ENCODE results near the gene PC.

Gene PC

DNA sequence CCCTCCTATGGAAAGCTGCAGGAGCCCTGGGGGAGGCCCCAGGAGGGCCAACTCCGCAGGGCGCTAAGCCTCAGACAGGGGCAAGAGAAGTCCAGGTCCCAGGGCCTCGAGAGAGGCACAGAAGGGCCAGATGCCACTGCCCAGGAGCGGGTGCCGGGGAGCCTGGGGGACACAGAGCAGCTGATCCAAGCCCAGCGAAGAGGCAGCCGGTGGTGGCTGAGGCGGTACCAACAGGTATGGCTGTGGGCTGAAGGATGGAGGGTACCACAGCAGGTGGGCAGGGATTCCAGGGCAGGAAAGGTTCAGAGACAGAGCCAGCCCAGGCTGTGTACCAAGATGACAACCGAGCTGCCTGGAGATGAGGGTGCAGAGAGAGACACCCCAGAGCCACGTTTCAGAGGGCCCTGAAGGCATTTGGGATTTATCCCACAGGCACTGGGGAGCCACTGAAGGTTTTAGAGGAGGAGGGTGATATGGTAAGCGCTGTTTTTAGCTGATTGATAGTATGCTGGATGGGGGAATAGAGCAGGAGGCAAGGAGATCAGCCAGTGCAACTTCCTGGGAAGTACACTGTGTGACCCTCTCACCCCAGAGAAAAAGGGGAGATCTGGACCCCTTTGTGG, 17.3 kb upstream of the PC start:
- H3K79me1 ChIP-seq (replicated peaks; ENCODE audit: low read length, poor library complexity, severe bottlenecking) = no peaks in the 10 kb centered on the region
- no peak overlapping the region for H2BK5ac ChIP-seq (ENCODE audit: low read depth, low read length, poor library complexity, severe bottlenecking)
- no peak overlapping the region for H3K9ac ChIP-seq (ENCODE audit: low read length)
- no peak overlapping the region for H2AFZ ChIP-seq (ENCODE audit: low read depth, low read length)
- no peak overlapping the region for H3K14ac ChIP-seq (ENCODE audit: low read length in 2 of 2)
- peak overlapping the region; percentile 38 to 84 for H2BK12ac ChIP-seq (ENCODE audit: low read length in 2 of 2)
- no peaks in the 10 kb centered on the region for H3K36me3 ChIP-seq (ENCODE audit: control insufficient read depth in 1 of 2, insufficient read depth in 2 of 2, low read depth in 1 of 2, low read length in 2 of 2)
- no peak overlapping the region for H3K4ac ChIP-seq (ENCODE audit: low read depth in 1 of 2, low read length in 2 of 2)
- no peak overlapping the region for H3K4me3 ChIP-seq (ENCODE audit: insufficient read depth in 1 of 2, low read depth in 1 of 2, low read length in 2 of 2)
- H3K9me3 ChIP-seq (ENCODE audit: control insufficient read depth, low read length) = peaks cover 6% of the 10 kb centered on the region
- no peak overlapping the region for H4K8ac ChIP-seq (ENCODE audit: low read length)
- no peak overlapping the region for H3K27ac ChIP-seq (ENCODE audit: low read length, poor library complexity, severe bottlenecking)
- no peak overlapping the region for H3K4me2 ChIP-seq (ENCODE audit: low read length, poor library complexity, severe bottlenecking)
- DNase-seq = no peak
- H2BK15ac ChIP-seq (ENCODE audit: low read depth, poor library complexity, severe bottlenecking) = peak overlapping the region; percentile 86
- no peaks in the 10 kb centered on the region for H3K27me3 ChIP-seq (ENCODE audit: control insufficient read depth in 1 of 2, insufficient read depth in 1 of 2, low read length in 2 of 2)
- peak overlapping the region in 1 of 2 experiments; percentile 63 for H3K18ac ChIP-seq (ENCODE audit: low read depth in 1 of 2, low read length in 2 of 2)
- peaks cover 7% of the 10 kb centered on the region for H3K4me1 ChIP-seq (ENCODE audit: control insufficient read depth, insufficient read depth, low read depth, low read length)
- peak overlapping the region; percentile 68 for H2AK5ac ChIP-seq (ENCODE audit: low read length, severe bottlenecking)
- peak overlapping the region; percentile 94 for H4K91ac ChIP-seq (ENCODE audit: low read length)
- H3K23ac ChIP-seq (ENCODE audit: low read length in 2 of 2) = no peak overlapping the region
- H2BK120ac ChIP-seq (ENCODE audit: low read depth, low read length) = no peak overlapping the region
- 81% methylated on average over 11 of the region's 11 CpGs for WGBS

DNA sequence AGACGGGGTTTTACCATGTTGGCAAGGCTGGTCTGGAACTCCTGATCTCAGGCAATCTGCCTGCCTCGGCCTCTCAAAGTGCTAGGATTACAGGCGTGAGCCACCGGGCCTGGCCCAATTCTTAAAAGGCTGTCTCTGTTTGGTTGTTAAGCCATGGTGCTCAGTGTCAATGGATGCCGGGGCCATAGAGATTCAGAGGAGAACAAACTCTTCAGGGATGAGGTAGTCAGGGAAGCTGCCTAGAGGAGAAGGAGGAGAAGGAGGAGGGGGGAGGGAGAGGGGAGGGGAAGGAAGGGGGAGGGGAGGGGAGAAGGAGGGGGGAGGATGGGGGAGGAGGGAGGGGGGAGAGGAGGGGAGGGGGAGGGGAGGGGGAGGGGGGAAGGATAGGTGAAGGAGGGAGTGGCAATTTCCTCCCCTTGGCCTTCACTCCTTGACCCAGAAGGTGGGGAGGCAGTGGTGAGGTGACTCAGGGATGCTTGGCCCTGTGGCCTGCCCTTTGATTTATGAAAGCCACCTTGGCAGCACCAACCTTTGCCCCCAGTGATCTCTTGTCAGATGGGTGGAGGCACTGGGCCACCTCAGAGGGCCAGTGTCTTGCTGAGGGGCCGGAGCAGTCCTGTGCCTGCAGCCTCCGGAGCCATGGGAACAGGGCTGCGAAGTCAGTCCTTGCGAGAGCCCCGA, 16.7 kb upstream of the PC start, which contains the start of gene C11orf86:
Gene C11orf86, plus strand, starts transcription at position 581 of the 681 bp plus-strand sequence. Its CDS starts 59 bp downstream, at position 640.
- no peak within 1 kb of the TSS for H3K14ac ChIP-seq (ENCODE audit: low read length in 2 of 2)
- no peak for DNase-seq

DNA sequence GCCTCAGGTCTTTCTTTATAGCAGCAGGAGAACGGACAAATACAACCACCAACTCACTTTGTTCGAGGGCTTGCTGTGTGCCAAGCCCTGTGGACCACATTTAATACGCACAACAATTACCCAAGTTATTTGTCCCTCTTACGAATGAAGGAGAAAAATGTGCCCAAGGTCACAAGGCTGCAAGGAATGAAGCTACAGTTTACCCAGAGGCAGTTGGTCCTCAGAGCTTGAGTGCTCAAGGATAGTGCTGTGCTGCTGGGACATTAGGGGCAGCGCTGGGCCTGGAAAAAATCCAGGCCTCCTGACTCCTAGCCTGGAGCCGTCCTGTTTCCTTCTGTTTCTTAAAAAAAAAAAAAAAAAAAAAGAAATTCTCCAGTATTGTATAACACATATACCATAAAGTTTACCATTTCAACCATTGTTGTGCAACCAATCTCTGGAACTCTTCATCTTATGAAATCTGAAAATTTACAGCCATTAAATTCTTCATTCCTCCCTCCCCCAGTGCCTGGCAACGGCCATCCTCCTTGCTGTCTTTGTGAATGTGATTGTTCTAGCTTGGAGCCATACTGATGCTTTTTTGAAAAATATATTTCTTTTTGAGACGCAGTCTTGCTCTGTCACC, 15.9 kb upstream of the PC start:
- no peak overlapping the region for H2AK5ac ChIP-seq (ENCODE audit: low read length, severe bottlenecking)
- H3K36me3 ChIP-seq (ENCODE audit: control insufficient read depth in 1 of 2, insufficient read depth in 2 of 2, low read depth in 1 of 2, low read length in 2 of 2) = no peaks in the 10 kb centered on the region
- no peaks in the 10 kb centered on the region for H3K79me1 ChIP-seq (replicated peaks; ENCODE audit: low read length, poor library complexity, severe bottlenecking)
- H3K9me3 ChIP-seq (ENCODE audit: control insufficient read depth, low read length) = no peaks in the 10 kb centered on the region
- H3K14ac ChIP-seq (ENCODE audit: low read length in 2 of 2) = no peak overlapping the region
- H2BK120ac ChIP-seq (ENCODE audit: low read depth, low read length) = no peak overlapping the region
- peak; percentile 43 for DNase-seq
- no peak overlapping the region for H3K4me3 ChIP-seq (ENCODE audit: insufficient read depth in 1 of 2, low read depth in 1 of 2, low read length in 2 of 2)
- no peaks in the 10 kb centered on the region for H3K27me3 ChIP-seq (ENCODE audit: control insufficient read depth in 1 of 2, insufficient read depth in 1 of 2, low read length in 2 of 2)
- no peak overlapping the region for H3K27ac ChIP-seq (ENCODE audit: low read length, poor library complexity, severe bottlenecking)
- WGBS = 92% methylated on average over 8 of the region's 8 CpGs
- H2BK12ac ChIP-seq (ENCODE audit: low read length in 2 of 2) = no peak overlapping the region
- H2BK15ac ChIP-seq (ENCODE audit: low read depth, poor library complexity, severe bottlenecking) = no peak overlapping the region
- no peak overlapping the region for H3K4ac ChIP-seq (ENCODE audit: low read depth in 1 of 2, low read length in 2 of 2)
- peaks cover 10% of the 10 kb centered on the region for H3K4me1 ChIP-seq (ENCODE audit: control insufficient read depth, insufficient read depth, low read depth, low read length)
- H3K18ac ChIP-seq (ENCODE audit: low read depth in 1 of 2, low read length in 2 of 2) = no peak overlapping the region
- no peak overlapping the region for H3K4me2 ChIP-seq (ENCODE audit: low read length, poor library complexity, severe bottlenecking)
- H3K23ac ChIP-seq (ENCODE audit: low read length in 2 of 2) = no peak overlapping the region
- H3K9ac ChIP-seq (ENCODE audit: low read length) = no peak overlapping the region
- no peak overlapping the region for H4K91ac ChIP-seq (ENCODE audit: low read length)
- H2BK5ac ChIP-seq (ENCODE audit: low read depth, low read length, poor library complexity, severe bottlenecking) = no peak overlapping the region
- H2AFZ ChIP-seq (ENCODE audit: low read depth, low read length) = no peak overlapping the region
- no peak overlapping the region for H4K8ac ChIP-seq (ENCODE audit: low read length)

More for the DNA sequence above, 16.7 kb upstream of the PC start, which contains the start of gene C11orf86:
- H3K18ac ChIP-seq (ENCODE audit: low read depth in 1 of 2, low read length in 2 of 2) = peak within 1 kb of the TSS in 1 of 2 experiments; percentile 63
- H3K27me3 ChIP-seq (ENCODE audit: control insufficient read depth in 1 of 2, insufficient read depth in 1 of 2, low read length in 2 of 2) = no peaks in the 10 kb centered on the region
- peak within 1 kb of the TSS; percentile 38 to 84 for H2BK12ac ChIP-seq (ENCODE audit: low read length in 2 of 2)
- H2BK120ac ChIP-seq (ENCODE audit: low read depth, low read length) = no peak within 1 kb of the TSS
- no peak within 1 kb of the TSS for H2BK5ac ChIP-seq (ENCODE audit: low read depth, low read length, poor library complexity, severe bottlenecking)
- no peak within 1 kb of the TSS for H2AFZ ChIP-seq (ENCODE audit: low read depth, low read length)
- H3K4ac ChIP-seq (ENCODE audit: low read depth in 1 of 2, low read length in 2 of 2) = no peak within 1 kb of the TSS
- 87% methylated on average over 10 of the region's 10 CpGs for WGBS
- H3K4me3 ChIP-seq (ENCODE audit: insufficient read depth in 1 of 2, low read depth in 1 of 2, low read length in 2 of 2) = no peak within 1 kb of the TSS
- peaks cover 6% of the 10 kb centered on the region for H3K9me3 ChIP-seq (ENCODE audit: control insufficient read depth, low read length)
- H3K36me3 ChIP-seq (ENCODE audit: control insufficient read depth in 1 of 2, insufficient read depth in 2 of 2, low read depth in 1 of 2, low read length in 2 of 2) = no peaks in the 10 kb centered on the region
- H3K4me2 ChIP-seq (ENCODE audit: low read length, poor library complexity, severe bottlenecking) = no peak within 1 kb of the TSS
- H2BK15ac ChIP-seq (ENCODE audit: low read depth, poor library complexity, severe bottlenecking) = peak within 1 kb of the TSS; percentile 86
- peaks cover 9% of the 10 kb centered on the region for H3K4me1 ChIP-seq (ENCODE audit: control insufficient read depth, insufficient read depth, low read depth, low read length)
- peak within 1 kb of the TSS; percentile 94 for H4K91ac ChIP-seq (ENCODE audit: low read length)
- H3K79me1 ChIP-seq (replicated peaks; ENCODE audit: low read length, poor library complexity, severe bottlenecking) = no peaks in the 10 kb centered on the region
- no peak within 1 kb of the TSS for H3K9ac ChIP-seq (ENCODE audit: low read length)
- H3K23ac ChIP-seq (ENCODE audit: low read length in 2 of 2) = no peak within 1 kb of the TSS
- no peak within 1 kb of the TSS for H3K27ac ChIP-seq (ENCODE audit: low read length, poor library complexity, severe bottlenecking)
- H2AK5ac ChIP-seq (ENCODE audit: low read length, severe bottlenecking) = peak within 1 kb of the TSS; percentile 68
- no peak within 1 kb of the TSS for H4K8ac ChIP-seq (ENCODE audit: low read length)

DNA sequence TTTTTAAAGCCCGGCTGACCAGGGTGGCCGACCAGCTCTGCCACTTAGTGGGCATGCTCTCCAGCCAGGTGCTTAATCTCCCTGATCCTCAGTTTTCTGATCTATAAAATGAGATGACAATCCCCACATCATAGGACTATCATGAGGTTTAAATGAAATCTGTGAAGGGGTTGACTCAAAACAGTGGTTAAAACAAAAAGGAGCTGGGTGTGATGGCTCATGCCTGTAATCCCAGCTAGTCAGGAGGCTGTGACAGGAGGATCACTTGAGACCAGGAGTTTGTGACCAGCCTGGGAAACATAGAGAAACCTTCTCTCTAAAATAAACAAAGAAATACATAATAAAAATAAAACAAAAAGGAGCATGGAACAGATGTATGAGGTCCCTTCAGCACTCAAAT, 13.3 kb upstream of the PC start:
- WGBS = 100% methylated on average over 1 of the region's 2 CpGs
- Histone ChIP-seq H3K79me1 (replicated peaks; ENCODE audit: low read length, poor library complexity, severe bottlenecking) (no peaks in the 10 kb centered on the region), H3K36me3 (ENCODE audit: control insufficient read depth in 1 of 2, insufficient read depth in 2 of 2, low read depth in 1 of 2, low read length in 2 of 2) (no peaks in the 10 kb centered on the region), H2BK12ac (ENCODE audit: low read length in 2 of 2) (peak overlapping the region; percentile 85 to 96), H2AK5ac (ENCODE audit: low read length, severe bottlenecking) (no peak overlapping the region), H3K9ac (ENCODE audit: low read length) (peak overlapping the region; percentile 83), H2AFZ (ENCODE audit: low read depth, low read length) (no peak overlapping the region), H2BK15ac (ENCODE audit: low read depth, poor library complexity, severe bottlenecking) (no peak overlapping the region), H4K91ac (ENCODE audit: low read length) (peak overlapping the region; percentile 60), H4K8ac (ENCODE audit: low read length) (no peak overlapping the region), H3K23ac (ENCODE audit: low read length in 2 of 2) (no peak overlapping the region), H3K18ac (ENCODE audit: low read depth in 1 of 2, low read length in 2 of 2) (peak overlapping the region; percentile 55 to 81), H2BK120ac (ENCODE audit: low read depth, low read length) (no peak overlapping the region), H3K4me3 (ENCODE audit: insufficient read depth in 1 of 2, low read depth in 1 of 2, low read length in 2 of 2) (peak overlapping the region in 1 of 2 experiments; percentile 5), H3K4me2 (ENCODE audit: low read length, poor library complexity, severe bottlenecking) (no peak overlapping the region), H3K4ac (ENCODE audit: low read depth in 1 of 2, low read length in 2 of 2) (peak overlapping the region in 1 of 2 experiments; percentile 55), H3K27me3 (ENCODE audit: control insufficient read depth in 1 of 2, insufficient read depth in 1 of 2, low read length in 2 of 2) (no peaks in the 10 kb centered on the region), H3K27ac (ENCODE audit: low read length, poor library complexity, severe bottlenecking) (peak overlapping the region; percentile 79), H3K4me1 (ENCODE audit: control insufficient read depth, insufficient read depth, low read depth, low read length) (peaks cover 9% of the 10 kb centered on the region), H3K9me3 (ENCODE audit: control insufficient read depth, low read length) (no peaks in the 10 kb centered on the region), H2BK5ac (ENCODE audit: low read depth, low read length, poor library complexity, severe bottlenecking) (peak overlapping the region; percentile 33), H3K14ac (ENCODE audit: low read length in 2 of 2) (no peak overlapping the region)
- DNase-seq = peak; percentile 45
